Measurements from ENCODE around the gene TMEM38A.

GRCh38 chr19:16739546-16739945, 78.6 kb downstream of the TMEM38A start:
- TF ChIP-seq CTCF (IDR thresholded peaks at IDR 0.05) (no peak), POLR2A (IDR thresholded peaks at IDR 0.05) (no peak)

All from uterus (tissue), 2 donors.